Activated T-cell treated with anti-CD3 and anti-CD28 coated beads for 24 hours (primary cell): ENCODE results near the gene CENPH.
"Not testable (repeated sequence)": the region's sequence is repeated elsewhere in the genome, so short reads cannot be mapped to it uniquely, and the experiment has no call there.

Source experiments
- DNase-seq: peaks from one replicate; pipeline ENCODE4 v3.0.0-alpha.2; 2020; ENCODE audit warnings: low read depth

The CENPH gene

GRCh38 chr5:69189162-69190086 is at the start of gene CENPH:
TSS of gene CENPH (plus strand) at chr5:69189583. CDS start at chr5:69189635, 52 bp downstream.
- peak; percentile 91 for DNase-seq

- DNase-seq: not testable (repeated sequence)
Measured at GRCh38 chr5:69140239-69140638, 49.1 kb upstream of the CENPH start.

- no peak for DNase-seq
Measured at GRCh38 chr5:69140827-69141226, 48.6 kb upstream of the CENPH start.

- not testable (repeated sequence) for DNase-seq
Measured at GRCh38 chr5:69148576-69148975, 40.8 kb upstream of the CENPH start.

GRCh38 chr5:69148981-69149675 is 40.3 kb upstream of the CENPH start:
- no peak for DNase-seq

- DNase-seq: no peak
Measured at GRCh38 chr5:69149676-69150010, 39.7 kb upstream of the CENPH start.

GRCh38 chr5:69152731-69153130 is 36.7 kb upstream of the CENPH start:
- DNase-seq: no peak

- DNase-seq: no peak
Measured at GRCh38 chr5:69156456-69156855, 32.9 kb upstream of the CENPH start.

- no peak for DNase-seq
Measured at GRCh38 chr5:69158039-69158438, 31.3 kb upstream of the CENPH start.

GRCh38 chr5:69160651-69161050 is 28.7 kb upstream of the CENPH start:
- no peak for DNase-seq

GRCh38 chr5:69166686-69167492 is 22.5 kb upstream of the CENPH start, which contains the start of gene CCNB1:
TSS of gene CCNB1 (plus strand) at chr5:69167150. CDS start at chr5:69167263, 113 bp downstream.
- peak; percentile 97 for DNase-seq

GRCh38 chr5:69167493-69167855 is 21.9 kb upstream of the CENPH start:
- no peak for DNase-seq

GRCh38 chr5:69167929-69168328 is 21.5 kb upstream of the CENPH start:
- no peak for DNase-seq

- no peak for DNase-seq
Measured at GRCh38 chr5:69170495-69170894, 18.9 kb upstream of the CENPH start.

GRCh38 chr5:69170969-69171368 is 18.4 kb upstream of the CENPH start:
- DNase-seq: no peak

- DNase-seq: not testable (repeated sequence)
Measured at GRCh38 chr5:69181659-69182293, 7.6 kb upstream of the CENPH start.

- DNase-seq: no peak
Measured at GRCh38 chr5:69184621-69185020, 4.8 kb upstream of the CENPH start.

GRCh38 chr5:69187342-69187741 is 2.0 kb upstream of the CENPH start:
- no peak for DNase-seq

GRCh38 chr5:69188811-69189161 is 597 bp upstream of the CENPH start:
- no peak for DNase-seq

- DNase-seq: no peak
Measured at GRCh38 chr5:69202497-69202896, 13.1 kb downstream of the CENPH start.

- no peak for DNase-seq
Measured at GRCh38 chr5:69206528-69207190, 17.3 kb downstream of the CENPH start.
